ENCODE measurements around the gene FNDC3B.

FNDC3B gene

GRCh38 chr3:172182797-172183196 is 143.4 kb downstream of the FNDC3B start:
- Histone ChIP-seq H3K9me3 (ENCODE audit: insufficient read depth, low read depth, low read length) (no peaks in the 10 kb centered on the region), H3K79me2 (ENCODE audit: insufficient read depth, low read length) (peaks cover 5% of the 10 kb centered on the region; the same call in 1 of the 2 replicates), H3K36me3 (ENCODE audit: insufficient read depth, low read length) (no peaks in the 10 kb centered on the region), H3K27me3 (ENCODE audit: insufficient read depth, low read length, poor library complexity, severe bottlenecking) (no peaks in the 10 kb centered on the region), H3F3A (ENCODE audit: low read depth) (no peaks in the 10 kb centered on the region), H3K9me2 (replicated peaks; ENCODE audit: low read depth, low read length) (no peaks in the 10 kb centered on the region), H3K9ac (ENCODE audit: low read depth, low read length, poor library complexity, severe bottlenecking) (no peak overlapping the region), H2AFZ (ENCODE audit: low read length) (no peak overlapping the region), H3K4me1 (ENCODE audit: insufficient read depth, low read length, poor library complexity, severe bottlenecking) (peaks cover 5% of the 10 kb centered on the region), H3K4me3 (ENCODE audit: low read length, poor library complexity, severe bottlenecking) (no peak overlapping the region), H3K4me2 (ENCODE audit: low read depth, low read length, poor library complexity, severe bottlenecking) (no peak overlapping the region), H4K20me1 (ENCODE audit: insufficient read depth, low read length, poor library complexity, severe bottlenecking) (no peaks in the 10 kb centered on the region)
- TF ChIP-seq CTCF (conservative IDR thresholded peaks at IDR 0.05; ENCODE audit: low read length) (no peak), EZH2phosphoT487 (IDR thresholded peaks at IDR 0.05; ENCODE audit: borderline replicate concordance) (no peak)

GRCh38 chr3:172184106-172184822 is 144.9 kb downstream of the FNDC3B start:
- no peak overlapping the region for H3K4me2 ChIP-seq (ENCODE audit: low read depth, low read length, poor library complexity, severe bottlenecking)
- H3K9ac ChIP-seq (ENCODE audit: low read depth, low read length, poor library complexity, severe bottlenecking): no peak overlapping the region
- TF ChIP-seq EZH2phosphoT487 (IDR thresholded peaks at IDR 0.05; ENCODE audit: borderline replicate concordance) (no peak), CTCF (conservative IDR thresholded peaks at IDR 0.05; ENCODE audit: low read length) (no peak)
- H3K9me2 ChIP-seq (replicated peaks; ENCODE audit: low read depth, low read length): no peaks in the 10 kb centered on the region
- H3K4me3 ChIP-seq (ENCODE audit: low read length, poor library complexity, severe bottlenecking): no peak overlapping the region
- H3K27me3 ChIP-seq (ENCODE audit: insufficient read depth, low read length, poor library complexity, severe bottlenecking): no peaks in the 10 kb centered on the region
- no peaks in the 10 kb centered on the region for H3K36me3 ChIP-seq (ENCODE audit: insufficient read depth, low read length)
- no peaks in the 10 kb centered on the region for H4K20me1 ChIP-seq (ENCODE audit: insufficient read depth, low read length, poor library complexity, severe bottlenecking)
- H3F3A ChIP-seq (ENCODE audit: low read depth): no peaks in the 10 kb centered on the region
- no peaks in the 10 kb centered on the region for H3K9me3 ChIP-seq (ENCODE audit: insufficient read depth, low read depth, low read length)
- no peak overlapping the region for H2AFZ ChIP-seq (ENCODE audit: low read length)
- peaks cover 5% of the 10 kb centered on the region for H3K4me1 ChIP-seq (ENCODE audit: insufficient read depth, low read length, poor library complexity, severe bottlenecking)
- H3K79me2 ChIP-seq (ENCODE audit: insufficient read depth, low read length): no peaks in the 10 kb centered on the region

GRCh38 chr3:172185907-172186306 is 146.5 kb downstream of the FNDC3B start:
- Histone ChIP-seq H3F3A (ENCODE audit: low read depth) (no peaks in the 10 kb centered on the region), H3K4me3 (ENCODE audit: low read length, poor library complexity, severe bottlenecking) (no peak overlapping the region), H3K36me3 (ENCODE audit: insufficient read depth, low read length) (no peaks in the 10 kb centered on the region), H2AFZ (ENCODE audit: low read length) (no peak overlapping the region), H4K20me1 (ENCODE audit: insufficient read depth, low read length, poor library complexity, severe bottlenecking) (no peaks in the 10 kb centered on the region), H3K9ac (ENCODE audit: low read depth, low read length, poor library complexity, severe bottlenecking) (no peak overlapping the region), H3K4me2 (ENCODE audit: low read depth, low read length, poor library complexity, severe bottlenecking) (no peak overlapping the region), H3K9me3 (ENCODE audit: insufficient read depth, low read depth, low read length) (no peaks in the 10 kb centered on the region), H3K79me2 (ENCODE audit: insufficient read depth, low read length) (no peaks in the 10 kb centered on the region), H3K9me2 (replicated peaks; ENCODE audit: low read depth, low read length) (no peaks in the 10 kb centered on the region), H3K4me1 (ENCODE audit: insufficient read depth, low read length, poor library complexity, severe bottlenecking) (peaks cover 5% of the 10 kb centered on the region), H3K27me3 (ENCODE audit: insufficient read depth, low read length, poor library complexity, severe bottlenecking) (no peaks in the 10 kb centered on the region)
- TF ChIP-seq EZH2phosphoT487 (IDR thresholded peaks at IDR 0.05; ENCODE audit: borderline replicate concordance) (no peak), CTCF (conservative IDR thresholded peaks at IDR 0.05; ENCODE audit: low read length) (no peak)

All from Loucy (cell line).